Muscle of leg (tissue), 9 donors: Measurements from ENCODE around the gene KCNG2. TPM values are rescaled to one million over a fixed set of nuclear protein-coding genes. Genes with fewer than 3 reads are reported as not detected.

Experiments used
- polyA plus RNA-seq, 8 donors: library from polyadenylated mRNA; unstranded; fragments of 120-200 nt; gene quantifications; one replicate each; pipeline versions ENCODE4 v1.2.1 to v1.2.3, GENCODE V29; 2013; ENCODE audit warnings: inconsistent platforms in 1 of 8, low replicate concordance in 1 of 8; ENCODE audit not compliant: insufficient read length in 8 of 8, insufficient read depth in 1 of 8
- total RNA-seq: library from RNA; stranded (reverse); fragments of 120-200 nt; gene quantifications from one replicate; pipeline ENCODE4 v1.2.4, GENCODE V29; 2013

The KCNG2 gene
- total and polyA plus RNA-seq, 9 donors = 0.44 to 1.1 (median 0.63) TPM

Other genes starting within 250 kb of the KCNG2 start
- gene CTDP1, start 118.1 kb upstream of the KCNG2 start, total RNA-seq = 7.4 TPM
- 10 to 100 TPM in 2 of 8 donors, 1 to 10 TPM in 6; 9.1 to 10.7 (median 9.7) TPM for gene CTDP1, start 118.1 kb upstream of the KCNG2 start, polyA plus RNA-seq
- 24.2 TPM for gene SLC66A2, start 153.7 kb downstream of the KCNG2 start, total RNA-seq
- 10 to 100 TPM; 23.1 to 33.7 (median 26.2) TPM for gene SLC66A2, start 153.7 kb downstream of the KCNG2 start, polyA plus RNA-seq
- 3.7 TPM for gene HSBP1L1, start 166.7 kb downstream of the KCNG2 start, total RNA-seq
- gene HSBP1L1, start 166.7 kb downstream of the KCNG2 start, polyA plus RNA-seq = 1 to 10 TPM; 2.6 to 5.6 (median 3.4) TPM
- gene TXNL4A, start 190.6 kb downstream of the KCNG2 start, total RNA-seq = 147 TPM
- gene TXNL4A, start 190.6 kb downstream of the KCNG2 start, polyA plus RNA-seq = 100 to 1,000 TPM in 1 of 8 donors, 10 to 100 TPM in 7; 76.5 to 106 (median 93.4) TPM
- 26.1 TPM for gene RBFA, start 236.5 kb downstream of the KCNG2 start, total RNA-seq
- 10 to 100 TPM; 21.4 to 33.2 (median 26.9) TPM for gene RBFA, start 236.5 kb downstream of the KCNG2 start, polyA plus RNA-seq